NCI-H446 treated with DMSO at 0.1 percent for 48 hours (cell line): ENCODE data around the gene CR2.
"Not testable (repeated sequence)": the region's sequence is repeated elsewhere in the genome, so short reads cannot be mapped to it uniquely, and the experiment has no call there.

Experiments used
- DNase-seq: peaks from one replicate; lab custom pipeline; 2025; lab: John Stamatoyannopoulos, UW

The CR2 gene

GRCh38 chr1:207454046-207454964 is at the start of gene CR2:
Gene CR2, plus strand, starts transcription at chr1:207454328. Its CDS starts 91 bp downstream, at chr1:207454419.
- no peak for DNase-seq

- peak; percentile 12 for DNase-seq
Observed at GRCh38 chr1:207404849-207405525, 49.1 kb upstream of the CR2 start.

- no peak for DNase-seq
Observed at GRCh38 chr1:207405814-207406213, 48.3 kb upstream of the CR2 start.

GRCh38 chr1:207407655-207408260 is 46.4 kb upstream of the CR2 start:
- no peak for DNase-seq

- no peak for DNase-seq
Observed at GRCh38 chr1:207412845-207413244, 41.3 kb upstream of the CR2 start.

- DNase-seq = no peak
Observed at GRCh38 chr1:207414606-207415108, 39.5 kb upstream of the CR2 start.

GRCh38 chr1:207417076-207417475 is 37.1 kb upstream of the CR2 start:
- DNase-seq = no peak

- no peak for DNase-seq
Observed at GRCh38 chr1:207418351-207418750, 35.8 kb upstream of the CR2 start.

GRCh38 chr1:207420109-207420508 is 34.0 kb upstream of the CR2 start:
- no peak for DNase-seq

- no peak for DNase-seq
Observed at GRCh38 chr1:207421078-207421477, 33.0 kb upstream of the CR2 start.

- DNase-seq = no peak
Observed at GRCh38 chr1:207423560-207424292, 30.4 kb upstream of the CR2 start.

GRCh38 chr1:207424570-207425131 is 29.5 kb upstream of the CR2 start:
- DNase-seq = no peak

- no peak for DNase-seq
Observed at GRCh38 chr1:207427832-207428585, 26.1 kb upstream of the CR2 start.

- no peak for DNase-seq
Observed at GRCh38 chr1:207428783-207429182, 25.3 kb upstream of the CR2 start.

- DNase-seq = no peak
Observed at GRCh38 chr1:207429963-207430362, 24.2 kb upstream of the CR2 start.

- DNase-seq = no peak
Observed at GRCh38 chr1:207430602-207431001, 23.5 kb upstream of the CR2 start.

- DNase-seq = no peak
Observed at GRCh38 chr1:207431508-207431907, 22.6 kb upstream of the CR2 start.

GRCh38 chr1:207433435-207433834 is 20.7 kb upstream of the CR2 start:
- DNase-seq = no peak

GRCh38 chr1:207436746-207437145 is 17.4 kb upstream of the CR2 start:
- DNase-seq = not testable (repeated sequence)

GRCh38 chr1:207440626-207441025 is 13.5 kb upstream of the CR2 start:
- no peak for DNase-seq
